ENCODE measurements around the gene FANCE.

- TF ChIP-seq CTCF (IDR thresholded peaks at IDR 0.05), result no peak
- no peak for TF ChIP-seq POLR2A (IDR thresholded peaks at IDR 0.05)
These were observed 42.9 kb upstream of the FANCE start for GRCh38 chr6:35409245-35409644.
